Glutamatergic neuron (in vitro differentiated cells): ENCODE data around the gene CNOT6. TPM values are rescaled to one million over a fixed set of nuclear protein-coding genes. Genes with fewer than 3 reads are reported as not detected.

ENCODE experiments used
- DNase-seq: peaks from one replicate; pipeline ENCODE4 v3.0.0; 2022
- H3K27ac Mint-ChIP-seq: one replicate; pipeline ENCODE4 v1.8.0; 2020; ENCODE audit warnings: mild to moderate bottlenecking, mixed read lengths, inconsistent platforms; ENCODE audit not compliant: unreplicated experiment
- H3K27me3 Mint-ChIP-seq: one replicate; pipeline ENCODE4 v1.8.0; 2020; ENCODE audit warnings: mild to moderate bottlenecking, moderate library complexity, mixed read lengths, inconsistent platforms; ENCODE audit not compliant: unreplicated experiment
- H3K36me3 Mint-ChIP-seq: one replicate; pipeline ENCODE4 v1.8.0; 2020; ENCODE audit warnings: mild to moderate bottlenecking, mixed read lengths, inconsistent platforms; ENCODE audit not compliant: unreplicated experiment
- H3K4me1 Mint-ChIP-seq: one replicate; pipeline ENCODE4 v1.8.0; 2020; ENCODE audit warnings: mild to moderate bottlenecking, low read depth, mixed read lengths, inconsistent platforms; ENCODE audit not compliant: unreplicated experiment
- H3K4me3 Mint-ChIP-seq: one replicate; pipeline ENCODE4 v1.8.0; 2020; ENCODE audit warnings: mild to moderate bottlenecking, mixed read lengths, inconsistent platforms; ENCODE audit not compliant: unreplicated experiment
- H3K9me3 Mint-ChIP-seq: one replicate; pipeline ENCODE4 v1.8.0; 2020; ENCODE audit warnings: mild to moderate bottlenecking, moderate library complexity, mixed read lengths, inconsistent platforms; ENCODE audit not compliant: unreplicated experiment
- CTCF ChIP-seq: fragments of 200-600 bp; sonication (generic); IDR thresholded peaks from one replicate; pipeline ENCODE4 v1.5.0; 2021; ENCODE audit not compliant: partially characterized antibody, unreplicated experiment
- total RNA-seq: library from RNA; stranded (reverse); fragmentation: NEBNext Ultra II Directional; extraction: Animal tissue kit (Norgen Biotek cat#: 25700); gene quantifications from one replicate; pipeline ENCODE4 v1.2.1, GENCODE V29; 2021; ENCODE audit not compliant: unreplicated experiment

CNOT6 gene
- total RNA-seq, 1 donor from 2014 or later, result 62.0 TPM

GRCh38 chr5:180466316-180466715 lies 27.9 kb upstream of the CNOT6 start:
- no peak for TF ChIP-seq CTCF
- no peaks in the 10 kb centered on the region for H3K36me3 Mint-ChIP-seq
- no peak for DNase-seq
- no peak overlapping the region for H3K4me3 Mint-ChIP-seq
- peaks cover 9% of the 10 kb centered on the region for H3K27me3 Mint-ChIP-seq
- peaks cover 4% of the 10 kb centered on the region for H3K9me3 Mint-ChIP-seq
- H3K4me1 Mint-ChIP-seq, result no peaks in the 10 kb centered on the region
- H3K27ac Mint-ChIP-seq, result no peak overlapping the region

- no peak for DNase-seq
- no peaks in the 10 kb centered on the region for H3K4me1 Mint-ChIP-seq
- H3K27me3 Mint-ChIP-seq, result peaks cover 10% of the 10 kb centered on the region
- H3K27ac Mint-ChIP-seq, result no peak overlapping the region
- peaks cover 4% of the 10 kb centered on the region for H3K9me3 Mint-ChIP-seq
- no peaks in the 10 kb centered on the region for H3K36me3 Mint-ChIP-seq
- H3K4me3 Mint-ChIP-seq, result no peak overlapping the region
- no peak for TF ChIP-seq CTCF
Measured at GRCh38 chr5:180467028-180467975, 26.9 kb upstream of the CNOT6 start.

- H3K4me3 Mint-ChIP-seq, result no peak overlapping the region
- no peak overlapping the region for H3K27ac Mint-ChIP-seq
- TF ChIP-seq CTCF, result no peak
- H3K9me3 Mint-ChIP-seq, result peaks cover 4% of the 10 kb centered on the region
- H3K4me1 Mint-ChIP-seq, result no peaks in the 10 kb centered on the region
- DNase-seq, result no peak
- H3K36me3 Mint-ChIP-seq, result no peaks in the 10 kb centered on the region
- peaks cover 8% of the 10 kb centered on the region for H3K27me3 Mint-ChIP-seq
Measured at GRCh38 chr5:180467989-180468731, 26.0 kb upstream of the CNOT6 start.

- TF ChIP-seq CTCF, result no peak
- no peaks in the 10 kb centered on the region for H3K4me1 Mint-ChIP-seq
- H3K27ac Mint-ChIP-seq, result no peak overlapping the region
- no peaks in the 10 kb centered on the region for H3K36me3 Mint-ChIP-seq
- peaks cover 8% of the 10 kb centered on the region for H3K27me3 Mint-ChIP-seq
- DNase-seq, result no peak
- peaks cover 4% of the 10 kb centered on the region for H3K9me3 Mint-ChIP-seq
- no peak overlapping the region for H3K4me3 Mint-ChIP-seq
Measured at GRCh38 chr5:180468732-180469585, 25.2 kb upstream of the CNOT6 start.
